Testis (tissue), 3 donors: ENCODE results near the gene CORT. TPM values are rescaled to one million over a fixed set of nuclear protein-coding genes. Genes with fewer than 3 reads are reported as not detected.
"Not testable (repeated sequence)": the region's sequence is repeated elsewhere in the genome, so short reads cannot be mapped to it uniquely, and the experiment has no call there.

ENCODE experiments used
- DNase-seq: peaks from one replicate; pipeline ENCODE4 v3.0.0-alpha.2; 2019
- H3K27ac ChIP-seq, 2 donors: fragments of 200-600 bp; sonication (generic); one replicate each; pipeline ENCODE4 v1.5.1; 2019
- H3K27me3 ChIP-seq: fragments of 200-600 bp; sonication (generic); one replicate; pipeline ENCODE4 v1.5.1; 2019
- H3K36me3 ChIP-seq: fragments of 200-600 bp; sonication (generic); one replicate; pipeline ENCODE4 v1.5.1; 2017; ENCODE audit warnings: low read depth; ENCODE audit errors: missing control alignments
- H3K4me1 ChIP-seq: fragments of 200-600 bp; sonication (generic); one replicate; pipeline ENCODE4 v1.5.1; 2019
- H3K4me3 ChIP-seq, 2 donors: fragments of 200-600 bp; sonication (generic); one replicate each; pipeline ENCODE4 v1.5.1; 2017 to 2019
- H3K9me3 ChIP-seq: fragments of 200-600 bp; sonication (generic); one replicate; pipeline ENCODE4 v1.5.1; 2017
- CTCF ChIP-seq, 3 experiments: fragments of 450-650 bp in 2 of 3; fragments of 200-600 bp in 1 of 3; sonication (generic) in 1 of 3; IDR thresholded peaks; one replicate each; pipeline ENCODE4 v1.5.1; 2016 to 2019; ENCODE audit warnings: antibody characterized with exemption in 3 of 3, mild to moderate bottlenecking in 2 of 3, moderate library complexity in 1 of 3
- POLR2A ChIP-seq: fragments of 450-650 bp; IDR thresholded peaks from one replicate; pipeline ENCODE4 v1.6.1; 2017; ENCODE audit warnings: antibody characterized with exemption, mild to moderate bottlenecking, moderate library complexity
- WGBS, 2 donors: methylation state at CpG; one replicate each; pipeline ENCODE4 v1.1.5; 2018; 5-methylcytosine and 5-hydroxymethylcytosine counted together
- intact Hi-C: fragments of 100-400 bp; cut with DNase I; formaldehyde crosslinking; loops from one replicate; pipeline ENCODE4 v1.15.1; 2023; ENCODE audit warnings: low total_unique reads
- polyA plus RNA-seq: library from polyadenylated mRNA; stranded (reverse); fragments of 350-450 nt; fragmentation: Illumina TruSeq; extraction: RNeasy Lipid Tissue Mini Kit (QIAGEN cat#74804); gene quantifications from one replicate; pipeline ENCODE4 v1.2.3, GENCODE V29; 2014; ENCODE audit warnings: low read depth, low replicate concordance; ENCODE audit not compliant: insufficient read depth
- total RNA-seq, 2 donors: library from RNA; depleted of rRNA; stranded (reverse); fragments of >200 nt; gene quantifications; one replicate each; pipeline ENCODE4 v1.2.3, GENCODE V29; 2016

Gene CORT
- total and polyA plus RNA-seq, 3 donors from 2014 or later = 0.62 to 1.4 (median 0.98) TPM

DNA sequence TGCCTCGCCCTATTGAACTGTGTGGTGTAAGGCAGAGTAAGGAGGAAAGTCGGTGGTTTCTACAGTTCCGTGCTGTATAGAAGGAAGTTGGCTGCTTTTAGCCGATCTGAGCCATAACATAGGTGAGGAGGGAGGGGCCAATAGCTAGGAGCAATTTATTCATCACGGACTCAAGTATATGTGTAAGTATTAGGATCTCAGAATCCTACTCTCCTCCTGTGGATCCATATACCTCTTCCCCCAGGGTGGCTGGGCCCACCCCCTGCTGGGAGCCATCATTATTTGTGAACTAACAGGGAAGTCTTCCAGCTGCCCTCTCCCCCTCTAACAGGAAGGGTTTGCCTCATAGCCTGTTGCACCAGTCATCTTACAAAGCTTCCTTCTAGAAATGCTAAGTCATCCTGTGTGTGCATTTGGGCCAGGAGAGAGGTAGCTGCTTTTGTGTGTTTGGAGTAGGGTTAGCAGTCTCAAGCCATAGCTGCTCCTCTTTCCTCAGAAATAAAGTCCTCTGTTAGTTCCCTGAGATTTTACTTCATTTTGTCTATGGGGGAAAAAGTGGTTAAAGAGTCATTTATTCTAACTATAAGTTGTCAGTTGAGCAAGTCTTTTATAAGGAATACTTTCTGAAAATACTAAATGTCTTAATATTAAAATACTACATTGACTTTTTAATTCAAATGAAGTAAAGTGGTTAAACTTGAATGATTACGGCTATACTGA, 34.5 kb upstream of the CORT start:
- Histone ChIP-seq H3K36me3 (no peaks in the 10 kb centered on the region), H3K27ac (peak overlapping the region in 1 of 2 donors; percentile 7), H3K4me1 (no peaks in the 10 kb centered on the region), H3K4me3 (no peak overlapping the region), H3K9me3 (no peaks in the 10 kb centered on the region), H3K27me3 (no peaks in the 10 kb centered on the region)
- TF ChIP-seq CTCF (IDR thresholded peaks at IDR 0.05) (no peak), POLR2A (no peak)
- 85 to 92% methylated on average over 6 of the region's 6 CpGs for WGBS, 2 donors
- DNase-seq = no peak
- intact Hi-C loops = no loop called here

DNA sequence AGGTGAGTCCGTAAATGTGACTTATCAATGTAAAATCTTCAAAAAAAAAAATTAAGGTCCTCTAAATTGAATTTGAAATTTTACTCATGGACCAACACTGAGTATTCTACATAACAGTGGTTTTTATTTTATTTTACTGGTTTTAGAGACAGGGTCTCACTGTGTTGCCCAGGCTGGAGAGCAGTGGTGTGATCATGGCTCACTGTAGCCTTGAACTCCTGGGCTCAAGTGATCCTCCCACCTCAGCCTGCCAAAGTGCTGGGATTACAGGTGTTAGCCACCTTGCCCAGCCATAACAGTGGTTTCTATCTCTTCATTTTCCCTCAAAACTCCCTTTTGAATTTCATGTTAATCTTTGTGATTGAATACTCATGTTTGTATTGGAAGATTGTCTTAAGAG, 33.9 kb upstream of the CORT start:
- H3K36me3 ChIP-seq, H3K4me3 ChIP-seq, H3K9me3 ChIP-seq, H3K4me1 ChIP-seq, DNase-seq, intact Hi-C loops, H3K27ac ChIP-seq, H3K27me3 ChIP-seq: not testable (repeated sequence)
- WGBS, 2 donors = 98% methylated on average over 1 of the region's 1 CpG

DNA sequence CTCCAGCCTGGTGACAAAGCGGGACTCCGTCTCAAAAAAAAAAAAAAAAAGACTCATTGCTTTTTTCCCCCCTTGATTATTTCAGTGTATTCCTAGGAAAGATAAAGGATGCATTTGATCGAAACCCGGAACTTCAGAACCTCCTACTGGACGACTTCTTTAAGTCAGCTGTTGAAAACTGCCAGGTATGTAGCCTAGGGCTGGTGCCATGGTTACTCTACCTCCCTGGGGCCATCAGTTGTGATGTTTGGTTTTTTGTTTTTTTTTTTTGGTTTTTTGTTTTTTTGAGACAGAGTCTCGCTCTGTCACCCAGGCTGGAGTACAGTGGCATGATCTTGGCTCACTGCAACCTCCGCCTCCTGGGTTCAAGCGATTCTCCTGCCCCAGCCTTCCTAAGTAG, 31.1 kb upstream of the CORT start:
- WGBS, 2 donors = 92 to 93% methylated on average over 8 of the region's 8 CpGs
- DNase-seq, H3K27me3 ChIP-seq, H3K4me3 ChIP-seq, H3K27ac ChIP-seq, H3K36me3 ChIP-seq, intact Hi-C loops, H3K4me1 ChIP-seq, H3K9me3 ChIP-seq: not testable (repeated sequence)

DNA sequence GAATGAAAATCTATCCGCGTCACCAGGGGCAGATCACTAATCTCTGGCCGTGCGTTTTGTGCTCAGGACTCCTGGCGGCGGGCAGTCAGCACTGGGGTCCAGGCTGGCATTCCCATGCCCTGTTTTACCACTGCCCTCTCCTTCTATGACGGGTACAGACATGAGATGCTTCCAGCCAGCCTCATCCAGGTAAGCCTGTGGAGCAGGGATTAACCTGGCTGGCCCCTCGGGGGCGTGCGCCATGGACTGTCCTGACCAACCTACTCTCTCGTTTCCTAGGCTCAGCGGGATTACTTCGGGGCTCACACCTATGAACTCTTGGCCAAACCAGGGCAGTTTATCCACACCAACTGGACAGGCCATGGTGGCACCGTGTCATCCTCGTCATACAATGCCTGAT, 30.5 kb upstream of the CORT start:
- H3K4me1 ChIP-seq = no peaks in the 10 kb centered on the region
- DNase-seq = no peak
- WGBS, 2 donors = 91% methylated on average over 15 of the region's 15 CpGs
- no peaks in the 10 kb centered on the region for H3K36me3 ChIP-seq
- no peak for TF ChIP-seq POLR2A
- TF ChIP-seq CTCF (IDR thresholded peaks at IDR 0.05) = no peak
- H3K27me3 ChIP-seq = no peaks in the 10 kb centered on the region
- intact Hi-C loops = no loop called here
- H3K27ac ChIP-seq = no peak overlapping the region
- no peak overlapping the region for H3K4me3 ChIP-seq
- no peaks in the 10 kb centered on the region for H3K9me3 ChIP-seq

DNA sequence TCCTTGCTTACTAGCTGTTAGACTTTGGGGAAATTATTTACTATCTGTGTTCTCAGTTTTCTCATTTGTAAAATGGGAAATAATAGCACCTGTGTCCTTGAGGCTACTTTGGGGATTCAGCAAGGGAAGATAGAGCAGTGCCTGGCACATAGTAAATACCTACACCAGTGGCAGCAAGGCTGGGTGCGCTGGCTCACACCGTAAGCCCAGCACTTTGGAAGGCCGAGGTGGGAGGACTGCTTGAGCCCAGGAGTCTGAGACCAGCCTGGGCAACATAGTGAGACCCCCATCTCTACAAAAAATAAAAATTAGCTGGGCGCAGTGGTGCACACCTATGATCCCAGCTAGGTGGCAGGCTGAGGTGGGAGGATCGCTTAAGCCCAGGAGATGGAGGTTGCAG, 28.2 kb upstream of the CORT start:
- WGBS, 2 donors = 92 to 95% methylated on average over 5 of the region's 5 CpGs
- H3K27ac ChIP-seq = no peak overlapping the region
- H3K9me3 ChIP-seq = no peaks in the 10 kb centered on the region
- H3K4me3 ChIP-seq = no peak overlapping the region
- no peaks in the 10 kb centered on the region for H3K4me1 ChIP-seq
- no peaks in the 10 kb centered on the region for H3K27me3 ChIP-seq
- TF ChIP-seq POLR2A (no peak), CTCF (IDR thresholded peaks at IDR 0.05) (no peak)
- H3K36me3 ChIP-seq = no peaks in the 10 kb centered on the region
- intact Hi-C loops = no loop called here
- DNase-seq = no peak

- TF ChIP-seq CTCF (IDR thresholded peaks at IDR 0.05) (no peak), POLR2A (no peak)
- Histone ChIP-seq H3K9me3 (no peaks in the 10 kb centered on the region), H3K27ac (no peak overlapping the region), H3K4me3 (no peak overlapping the region), H3K27me3 (no peaks in the 10 kb centered on the region), H3K4me1 (no peaks in the 10 kb centered on the region), H3K36me3 (no peaks in the 10 kb centered on the region)
- 38 to 68% methylated on average over 8 to 9 of the region's 9 CpGs for WGBS, 2 donors
- DNase-seq = peak; percentile 72
- intact Hi-C loops = no loop called here
Observed at GRCh38 chr1:10424034-10424433, 25.8 kb upstream of the CORT start.
